SK-N-SH (cell line): Measurements from ENCODE around the gene LCN2. TPM values are rescaled to one million over a fixed set of nuclear protein-coding genes. Genes with fewer than 3 reads are reported as not detected.

Source experiments
- CTCF ChIA-PET: fragments of 300-600, 350-600 bp; formaldehyde crosslinking; extraction: SDS; loops from one replicate; lab custom pipeline; 2021; lab: Yijun Ruan, JAX
- POLR2A ChIA-PET: fragments of 350-600 bp; sonication (Branson Sonifier 250); formaldehyde crosslinking; extraction: SDS; loops from one replicate; lab custom pipeline; 2020; ENCODE audit warnings: antibody characterized with exemption, inconsistent platforms; lab: Yijun Ruan, JAX
- DNase-seq: peaks from one replicate; pipeline ENCODE4 v3.0.0; 2012
- H2AFZ ChIP-seq: fragments of 200-600 bp; sonication (generic); 2 replicates; pipeline ENCODE4 v1.8.1; 2016; ENCODE audit warnings: antibody characterized with exemption, mild to moderate bottlenecking, low read depth
- H3F3A ChIP-seq: fragments of 200-600 bp; sonication (generic); replicated peaks from 2 replicates; pipeline ENCODE3; 2016; ENCODE audit warnings: antibody characterized with exemption, mild to moderate bottlenecking; ENCODE audit not compliant: insufficient read depth
- H3K27ac ChIP-seq, 2 experiments: fragments of 200-500 bp in 1 of 2; fragments of 200-600 bp in 1 of 2; sonication (Bioruptor generic) in 1 of 2; sonication (generic), shearing (Covaris generic) in 1 of 2; 2 replicates each; pipeline versions ENCODE4 v1.5.1 to v1.6.1; 2014 to 2016; ENCODE audit warnings: low read depth in 2 of 2, inconsistent platforms in 1 of 2, low read length in 1 of 2, mild to moderate bottlenecking in 1 of 2, mixed read lengths in 1 of 2
- H3K27me3 ChIP-seq: fragments of 200-600 bp; sonication (generic), shearing (Covaris generic); 2 replicates; pipeline ENCODE4 v1.6.1; 2016; ENCODE audit warnings: mixed run types; ENCODE audit not compliant: insufficient read depth
- H3K36me3 ChIP-seq, 2 experiments: fragments of 200-500 bp in 1 of 2; fragments of 200-600 bp in 1 of 2; sonication (Bioruptor generic) in 1 of 2; sonication (generic) in 1 of 2; replicated peaks in 1 of 2; 2 replicates each; pipeline versions ENCODE3 to v1.5.1; 2014 to 2016; ENCODE audit warnings: low read length in 1 of 2, mild to moderate bottlenecking in 1 of 2; ENCODE audit not compliant: insufficient read depth in 2 of 2, control insufficient read depth in 1 of 2
- H3K4me1 ChIP-seq, 2 experiments: fragments of 200-500 bp in 1 of 2; fragments of 200-600 bp in 1 of 2; sonication (Bioruptor generic) in 1 of 2; sonication (generic), shearing (Covaris generic) in 1 of 2; 2 replicates each; pipeline versions ENCODE4 v1.5.1 to v1.6.1; 2014 to 2016; ENCODE audit warnings: low read depth in 1 of 2, low read length in 1 of 2, mixed run types in 1 of 2; ENCODE audit not compliant: insufficient read depth in 2 of 2, control insufficient read depth in 1 of 2
- H3K4me2 ChIP-seq: fragments of 200-600 bp; sonication (generic), shearing (Covaris generic); 2 replicates; pipeline ENCODE4 v1.6.1; 2017; ENCODE audit warnings: mixed run types
- H3K4me3 ChIP-seq, 2 experiments: fragments of 200-500 bp in 1 of 2; fragments of 200-600 bp in 1 of 2; sonication (Bioruptor generic) in 1 of 2; sonication (generic), shearing (Covaris generic) in 1 of 2; 2 replicates each; pipeline versions ENCODE4 v1.5.1 to v1.8.1; 2014 to 2016; ENCODE audit warnings: low read depth in 2 of 2, inconsistent platforms in 1 of 2, low read length in 1 of 2, mild to moderate bottlenecking in 1 of 2, mixed read lengths in 1 of 2, moderate library complexity in 1 of 2
- H3K79me2 ChIP-seq: fragments of 200-600 bp; sonication (generic); 2 replicates; pipeline ENCODE4 v1.8.1; 2017; ENCODE audit warnings: mild to moderate bottlenecking; ENCODE audit not compliant: insufficient read depth
- H3K9ac ChIP-seq: fragments of 200-600 bp; sonication (generic); 2 replicates; pipeline ENCODE4 v1.6.1; 2017; ENCODE audit warnings: mixed run types
- H3K9me2 ChIP-seq: fragments of 200-600 bp; sonication (generic); 2 replicates; pipeline ENCODE4 v1.6.1; 2017; ENCODE audit warnings: mixed run types
- H3K9me3 ChIP-seq: fragments of 200-600 bp; sonication (generic); 2 replicates; pipeline ENCODE4 v1.6.1; 2017; ENCODE audit warnings: mixed run types, mild to moderate bottlenecking, moderate library complexity
- H4K20me1 ChIP-seq: fragments of 200-600 bp; sonication (generic); 2 replicates; pipeline ENCODE4 v1.6.1; 2017; ENCODE audit warnings: mild to moderate bottlenecking, mixed run types; ENCODE audit not compliant: insufficient read depth
- CTCF ChIP-seq: fragments of 200-600 bp; sonication (generic); IDR thresholded peaks from 2 replicates; pipeline ENCODE4 v1.6.1; 2017; ENCODE audit warnings: antibody characterized with exemption, mild to moderate bottlenecking, moderate library complexity
- PBX3 ChIP-seq: IDR thresholded peaks from 2 replicates; pipeline ENCODE4; 2012
- REST ChIP-seq: IDR thresholded peaks from 2 replicates; pipeline ENCODE4 v1.6.1; 2012; ENCODE audit warnings: mild to moderate bottlenecking, low read depth, low read length, moderate library complexity
- RFX5 ChIP-seq: IDR thresholded peaks from 2 replicates; pipeline ENCODE4 v1.6.1; 2012; ENCODE audit warnings: mild to moderate bottlenecking, improper control_type of control experiment, low read length
- YY1 ChIP-seq: IDR thresholded peaks from 2 replicates; pipeline ENCODE4 v1.4.0; 2012; ENCODE audit warnings: low read depth, mild to moderate bottlenecking
- ZBTB33 ChIP-seq: IDR thresholded peaks from 2 replicates; pipeline ENCODE4 v1.4.0; 2012; ENCODE audit warnings: low read depth, borderline replicate concordance
- WGBS: methylation state at CpG from one replicate; pipeline ENCODE4 v1.1.6; 2017; ENCODE audit warnings: low lambda C conversion rate; 5-methylcytosine and 5-hydroxymethylcytosine counted together
- polyA plus RNA-seq, 3 experiments: library from polyadenylated mRNA; depleted of rRNA; stranded (reverse); fragments of >200 nt; gene quantifications; 2 replicates each; pipeline ENCODE4 v1.2.3, GENCODE V29; 2012

Gene LCN2
- polyA plus RNA-seq, 1 of the 3 experiments (the other 2 are of a cell fraction) = not detected

- TF ChIP-seq ZBTB33 (no peak), RFX5 (no peak), PBX3 (no peak), REST (no peak)
Measured at GRCh38 chr9:128102861-128103588, 46.2 kb upstream of the LCN2 start (continued).

- Histone ChIP-seq H2AFZ (no peak overlapping the region), H3F3A (no peaks in the 10 kb centered on the region), H3K9me3 (no peaks in the 10 kb centered on the region), H3K4me3 (no peak overlapping the region), H3K27ac (no peak overlapping the region; a peak in 1 of 4 replicates), H3K9ac (no peak overlapping the region), H3K27me3 (no peaks in the 10 kb centered on the region), H3K79me2 (peaks cover 27% of the 10 kb centered on the region; the same call in 1 of the 2 replicates), H4K20me1 (0 out of 2 replicates have a peak, but pooled peaks cover 5% of the 10 kb centered on the region), H3K9me2 (no peaks in the 10 kb centered on the region), H3K4me1 (peaks cover 10 to 20% of the 10 kb centered on the region in 2 experiments; a peak in 3 of 4 replicates), H3K4me2 (no peak overlapping the region), H3K36me3 (peaks cover 21 to 66% of the 10 kb centered on the region in 2 experiments)
- no peak for DNase-seq
- 93% methylated on average over 5 of the region's 8 CpGs for WGBS
- CTCF ChIA-PET = interaction anchor here (1.2 to 18.8 kb wide), 3 partner anchors 9 to 161 kb away, joined by 4 to 246 read pairs (median 6); no protein-coding TSS in a partner anchor
- POLR2A ChIA-PET = interaction anchor here (0.8 kb wide), 1 partner anchor 36 kb away, joined by 4 read pairs; the partner anchor contains the start of genes NAIF1 and SLC25A25
- TF ChIP-seq CTCF = peak; percentile 27
- no peak for TF ChIP-seq YY1
Measured at GRCh38 chr9:128103589-128103962, 45.7 kb upstream of the LCN2 start.
